Neural progenitor cell (in vitro differentiated cells): ENCODE results near the gene ZRANB2. TPM values are rescaled to one million over a fixed set of nuclear protein-coding genes. Genes with fewer than 3 reads are reported as not detected.
A peak's percentile ranks its signal among the peaks of the same experiment; 100 is the strongest.

Source experiments
- DNase-seq: peaks from one replicate; pipeline ENCODE4 v3.0.0-alpha.2; 2016; ENCODE audit warnings: low spot score
- H2AFZ ChIP-seq: fragments of 200-600 bp; sonication (generic); replicated peaks from 2 replicates; pipeline ENCODE4 v1.6.1; 2016; ENCODE audit warnings: antibody characterized with exemption
- H3F3A ChIP-seq: fragments of 200-600 bp; sonication (generic); 2 replicates; pipeline ENCODE4 v1.6.1; 2016; ENCODE audit warnings: antibody characterized with exemption, low read depth
- H3K27ac ChIP-seq: fragments of 200-600 bp; sonication (generic); 2 replicates; pipeline ENCODE4 v1.5.1; 2016; ENCODE audit warnings: mild to moderate bottlenecking
- H3K27me3 ChIP-seq: fragments of 200-600 bp; sonication (generic); 2 replicates; pipeline ENCODE4 v1.6.1; 2016; ENCODE audit warnings: mild to moderate bottlenecking, moderate library complexity
- H3K36me3 ChIP-seq: fragments of 200-600 bp; sonication (generic); 2 replicates; pipeline ENCODE4 v1.5.1; 2016
- H3K4me1 ChIP-seq: fragments of 200-600 bp; sonication (generic); 2 replicates; pipeline ENCODE4 v1.6.1; 2016; ENCODE audit warnings: mixed run types
- H3K4me2 ChIP-seq: fragments of 200-600 bp; sonication (generic); 2 replicates; pipeline ENCODE4 v1.6.1; 2016
- H3K4me3 ChIP-seq: fragments of 200-600 bp; sonication (generic); 2 replicates; pipeline ENCODE4 v1.5.1; 2016
- H3K79me2 ChIP-seq: fragments of 200-600 bp; sonication (generic); 2 replicates; pipeline ENCODE4 v1.6.1; 2016; ENCODE audit warnings: low read depth
- H3K9ac ChIP-seq: fragments of 200-600 bp; sonication (generic); 2 replicates; pipeline ENCODE4 v1.6.1; 2016
- H3K9me3 ChIP-seq: fragments of 200-600 bp; sonication (generic); 2 replicates; pipeline ENCODE4 v1.5.1; 2016; ENCODE audit warnings: low read depth
- H4K20me1 ChIP-seq: fragments of 200-600 bp; sonication (generic); 2 replicates; pipeline ENCODE4 v1.6.1; 2016; ENCODE audit warnings: low read depth
- H3K27ac Mint-ChIP-seq: 3 replicates; pipeline ENCODE4 v1.8.0; 2021; ENCODE audit warnings: mixed read lengths
- H3K27me3 Mint-ChIP-seq: 2 replicates; pipeline ENCODE4 v1.8.0; 2022; ENCODE audit warnings: low read depth, mild to moderate bottlenecking, inconsistent platforms, moderate library complexity, mixed read lengths; ENCODE audit not compliant: insufficient read depth
- H3K36me3 Mint-ChIP-seq: 3 replicates; pipeline ENCODE4 v1.8.0; 2021; ENCODE audit warnings: mixed read lengths
- H3K4me1 Mint-ChIP-seq: 3 replicates; pipeline ENCODE4 v1.8.0; 2021; ENCODE audit warnings: mixed read lengths
- H3K4me3 Mint-ChIP-seq: 3 replicates; pipeline ENCODE4 v1.8.0; 2021; ENCODE audit warnings: mild to moderate bottlenecking, moderate library complexity, mixed read lengths
- H3K9me3 Mint-ChIP-seq: 3 replicates; pipeline ENCODE4 v1.8.0; 2020; ENCODE audit warnings: mixed read lengths
- CTCF ChIP-seq: fragments of 200-600 bp; sonication (generic); IDR thresholded peaks from 2 replicates; pipeline ENCODE4 v1.5.1; 2017; ENCODE audit warnings: antibody characterized with exemption, mild to moderate bottlenecking
- EZH2 ChIP-seq: fragments of 200-600 bp; sonication (generic); IDR thresholded peaks from 2 replicates; pipeline ENCODE4 v1.6.1; 2017; ENCODE audit warnings: antibody characterized with exemption, mild to moderate bottlenecking, moderate library complexity
- EZH2phosphoT487 ChIP-seq: fragments of 200-600 bp; sonication (generic); IDR thresholded peaks from 2 replicates; pipeline ENCODE4 v1.6.1; 2017; ENCODE audit warnings: antibody characterized with exemption
- total RNA-seq: library from RNA; depleted of rRNA; stranded (reverse); fragments of >200 nt; gene quantifications from 2 replicates; pipeline ENCODE4 v1.2.3, GENCODE V29; 2015; ENCODE audit warnings: low replicate concordance

ZRANB2 gene
- total RNA-seq, 1 donor from 2014 or later, result 126 TPM

DNA sequence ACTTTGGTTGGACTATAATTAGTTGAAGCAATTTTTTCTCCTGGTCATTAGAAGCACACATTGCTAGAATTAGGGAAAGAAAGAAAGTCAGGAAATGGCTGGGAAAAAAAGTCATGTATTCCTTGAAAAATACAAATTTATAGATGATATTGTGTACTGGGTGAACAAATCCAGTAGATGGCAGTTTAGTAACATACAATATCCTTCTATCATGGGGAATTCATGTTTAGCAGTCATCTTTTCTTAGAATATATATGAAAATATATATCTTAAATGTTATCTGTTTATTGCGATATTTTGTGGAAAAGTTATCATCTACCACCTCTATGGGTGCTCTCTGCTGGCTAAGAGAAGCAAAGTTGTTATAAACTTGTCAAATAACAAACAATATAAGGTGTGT is 13.1 kb upstream of the ZRANB2 start:
- H3K27ac Mint-ChIP-seq, result no peak overlapping the region
- no peaks in the 10 kb centered on the region for H3K9me3 Mint-ChIP-seq
- H3K4me3 ChIP-seq, result no peak overlapping the region
- no peak for DNase-seq
- H3K4me3 Mint-ChIP-seq, result no peak overlapping the region
- H3K36me3 Mint-ChIP-seq, result no peaks in the 10 kb centered on the region
- H4K20me1 ChIP-seq, result no peaks in the 10 kb centered on the region
- no peak overlapping the region for H2AFZ ChIP-seq
- H3K27me3 Mint-ChIP-seq, result no peaks in the 10 kb centered on the region
- H3K4me1 Mint-ChIP-seq, result no peaks in the 10 kb centered on the region
- H3K27me3 ChIP-seq, result no peaks in the 10 kb centered on the region
- TF ChIP-seq EZH2 (no peak), EZH2phosphoT487 (no peak), CTCF (peak; percentile 41)
- no peaks in the 10 kb centered on the region for H3K4me1 ChIP-seq
- H3K9ac ChIP-seq, result no peak overlapping the region
- no peaks in the 10 kb centered on the region for H3K79me2 ChIP-seq
- H3K36me3 ChIP-seq, result no peaks in the 10 kb centered on the region
- H3F3A ChIP-seq, result no peaks in the 10 kb centered on the region
- no peak overlapping the region for H3K4me2 ChIP-seq
- no peak overlapping the region for H3K27ac ChIP-seq
- H3K9me3 ChIP-seq, result no peaks in the 10 kb centered on the region

DNA sequence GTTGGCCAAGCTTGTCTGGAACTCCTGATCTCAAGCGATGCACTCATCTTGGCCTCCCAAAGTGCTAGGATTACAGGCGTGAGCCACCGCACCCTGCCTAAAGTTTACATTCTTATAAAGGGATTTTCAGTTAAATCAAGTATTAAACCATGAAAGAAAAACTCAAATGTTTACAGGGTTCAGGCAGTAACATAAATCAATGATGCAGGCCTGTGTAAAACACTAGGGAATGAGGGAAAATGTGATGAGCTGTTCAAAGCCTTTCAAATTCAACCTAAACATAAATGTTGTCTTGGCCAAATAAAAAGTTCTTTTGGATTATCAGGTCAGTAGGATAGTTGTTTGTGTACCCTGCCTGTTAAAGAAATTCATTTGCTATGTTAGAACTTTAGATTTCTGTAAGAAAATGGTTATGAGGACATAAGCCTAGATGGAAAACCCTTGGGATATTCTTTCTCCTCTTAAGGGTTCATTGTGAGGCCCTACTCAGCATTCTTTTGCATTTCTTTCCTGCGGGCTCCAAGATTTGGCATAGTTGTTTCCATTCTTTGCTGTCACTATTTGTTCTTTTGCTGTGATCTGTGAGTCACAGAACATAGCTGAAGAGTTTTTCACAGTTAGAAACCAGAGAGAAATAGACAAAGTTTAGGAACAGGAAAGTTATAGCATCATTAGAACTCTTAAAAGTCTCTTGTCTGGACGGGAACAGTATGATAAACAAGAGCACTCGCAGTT is 8.9 kb upstream of the ZRANB2 start:
- no peaks in the 10 kb centered on the region for H3K79me2 ChIP-seq
- TF ChIP-seq CTCF (no peak), EZH2 (no peak), EZH2phosphoT487 (no peak)
- Mint-ChIP-seq H3K4me1 (no peaks in the 10 kb centered on the region), H3K9me3 (no peaks in the 10 kb centered on the region), H3K4me3 (no peak overlapping the region), H3K36me3 (no peaks in the 10 kb centered on the region), H3K27me3 (peaks cover 2% of the 10 kb centered on the region), H3K27ac (no peak overlapping the region)
- H3K4me2 ChIP-seq, result no peak overlapping the region
- no peak for DNase-seq
- peaks cover 15% of the 10 kb centered on the region for H3K27me3 ChIP-seq
- no peak overlapping the region for H2AFZ ChIP-seq
- no peaks in the 10 kb centered on the region for H3K4me1 ChIP-seq
- no peaks in the 10 kb centered on the region for H4K20me1 ChIP-seq
- no peaks in the 10 kb centered on the region for H3K9me3 ChIP-seq
- H3K27ac ChIP-seq, result no peak overlapping the region
- H3F3A ChIP-seq, result no peaks in the 10 kb centered on the region
- H3K36me3 ChIP-seq, result no peaks in the 10 kb centered on the region
- no peak overlapping the region for H3K9ac ChIP-seq
- H3K4me3 ChIP-seq, result no peak overlapping the region

- Histone ChIP-seq H3K36me3 (no peaks in the 10 kb centered on the region), H2AFZ (no peak overlapping the region), H3K27ac (no peak overlapping the region), H3K27me3 (peaks cover 24% of the 10 kb centered on the region), H3K4me2 (no peak overlapping the region), H3K4me1 (no peaks in the 10 kb centered on the region), H4K20me1 (no peaks in the 10 kb centered on the region), H3K9ac (no peak overlapping the region), H3K4me3 (no peak overlapping the region), H3K9me3 (no peaks in the 10 kb centered on the region), H3F3A (no peaks in the 10 kb centered on the region), H3K79me2 (no peaks in the 10 kb centered on the region)
- no peak for DNase-seq
- H3K4me1 Mint-ChIP-seq, result no peaks in the 10 kb centered on the region
- H3K27ac Mint-ChIP-seq, result no peak overlapping the region
- TF ChIP-seq EZH2phosphoT487 (no peak), CTCF (no peak), EZH2 (no peak)
- no peaks in the 10 kb centered on the region for H3K9me3 Mint-ChIP-seq
- H3K36me3 Mint-ChIP-seq, result no peaks in the 10 kb centered on the region
- H3K4me3 Mint-ChIP-seq, result no peak overlapping the region
- H3K27me3 Mint-ChIP-seq, result peaks cover 2% of the 10 kb centered on the region
These were observed 7.9 kb upstream of the ZRANB2 start for GRCh38 chr1:71088645-71089287.
